ENCODE measurements around the gene GIMD1.
"Not testable (repeated sequence)": the region's sequence is repeated elsewhere in the genome, so short reads cannot be mapped to it uniquely, and the experiment has no call there.

Gene GIMD1

DNA sequence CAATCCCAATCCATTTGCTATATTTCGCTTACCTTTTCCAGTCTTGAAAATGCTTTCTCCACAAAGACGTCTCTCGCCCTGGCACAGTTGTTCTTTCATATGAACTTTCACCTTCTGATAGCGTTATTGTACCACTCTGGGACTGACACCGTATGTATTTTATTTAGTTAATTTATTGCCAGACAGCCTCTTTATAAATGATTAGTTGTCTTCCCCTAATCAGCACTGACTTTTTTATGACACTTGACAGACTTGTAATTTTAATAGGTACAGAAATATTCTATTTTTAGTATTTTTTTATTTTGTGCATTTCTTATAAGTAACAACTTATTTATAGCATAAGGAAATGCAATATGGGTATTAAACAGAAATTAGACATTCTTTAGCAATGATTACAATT is at the start of gene GIMD1:
GIMD1 (minus strand) TSS at position 101 of the 400 bp plus-strand sequence. CDS start 1,343 bp downstream, outside the sequence.
- DNase-seq (ENCODE audit: low read depth): no peak

- DNase-seq (ENCODE audit: low read depth): no peak
These were observed 45.8 kb upstream of the GIMD1 start for GRCh38 chr4:106414366-106414765.

DNA sequence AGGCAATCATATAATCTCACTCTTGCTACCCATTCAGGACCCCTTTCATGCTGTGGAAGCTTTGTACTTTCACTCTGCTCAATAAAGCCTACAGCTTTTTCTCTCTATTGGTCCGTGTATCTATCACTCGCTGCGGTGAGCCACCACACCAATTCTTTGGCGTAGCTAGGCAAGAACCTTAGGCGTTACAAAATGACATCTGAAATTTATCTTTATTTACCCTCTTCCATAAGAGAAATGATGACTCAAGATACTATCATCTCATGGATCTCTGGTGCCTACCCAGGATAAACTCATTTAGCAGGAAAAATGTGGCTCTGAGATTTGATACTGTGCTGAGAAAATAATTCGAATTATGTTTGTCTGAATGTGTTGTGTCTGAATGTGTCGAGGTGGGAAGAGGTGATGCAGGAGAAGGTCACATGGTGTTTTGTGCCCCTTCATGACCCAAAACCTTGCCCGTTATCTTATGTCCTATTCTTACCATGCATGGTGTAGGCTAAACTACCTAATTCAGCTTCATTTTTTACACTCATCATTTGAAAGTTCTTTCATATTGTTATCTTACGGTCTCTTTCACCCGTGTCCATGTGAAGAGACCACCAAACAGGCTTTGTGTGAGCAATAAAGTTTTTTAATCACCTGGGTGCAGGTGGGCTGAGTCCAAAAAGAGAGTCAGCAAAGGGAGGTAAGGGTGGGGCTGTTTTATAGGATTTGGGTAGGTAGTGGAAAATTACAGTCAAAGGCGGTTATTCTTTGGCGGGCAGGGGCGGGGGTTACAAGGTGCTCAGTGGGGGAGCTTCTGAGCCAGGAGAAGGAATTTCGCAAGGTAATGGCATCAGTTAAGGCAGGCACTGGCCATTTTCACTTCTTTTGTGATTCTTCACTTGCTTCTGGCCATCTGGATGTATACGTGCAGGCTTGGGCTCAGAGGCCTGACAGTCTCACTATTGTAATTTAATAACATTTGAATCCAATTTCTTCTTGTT is 41.6 kb upstream of the GIMD1 start:
- no peak for DNase-seq (ENCODE audit: low read depth)

- not testable (repeated sequence) for DNase-seq (ENCODE audit: low read depth)
These were observed 39.4 kb upstream of the GIMD1 start for GRCh38 chr4:106408004-106408403.

- DNase-seq (ENCODE audit: low read depth): no peak
These were observed 32.6 kb upstream of the GIMD1 start for GRCh38 chr4:106401157-106401556.

DNA sequence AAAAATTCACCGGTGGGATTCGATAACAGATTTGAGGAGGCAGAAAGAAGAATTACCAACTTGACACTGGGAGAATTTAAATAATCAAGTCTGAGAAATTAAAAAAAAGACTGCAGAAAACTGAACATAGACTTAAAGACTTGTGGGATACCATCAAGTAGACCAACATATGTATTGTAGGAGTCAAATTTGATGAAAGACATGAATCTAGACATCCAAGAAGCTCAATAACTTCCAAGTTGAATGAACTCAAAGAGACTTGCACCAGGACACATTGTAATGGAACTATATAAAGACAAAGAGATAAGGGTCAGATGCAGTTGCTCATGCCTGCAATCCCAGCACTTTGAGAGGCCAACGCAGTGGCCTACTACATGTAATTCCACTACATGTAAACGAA is 30.3 kb upstream of the GIMD1 start:
- DNase-seq (ENCODE audit: low read depth): not testable (repeated sequence)

DNA sequence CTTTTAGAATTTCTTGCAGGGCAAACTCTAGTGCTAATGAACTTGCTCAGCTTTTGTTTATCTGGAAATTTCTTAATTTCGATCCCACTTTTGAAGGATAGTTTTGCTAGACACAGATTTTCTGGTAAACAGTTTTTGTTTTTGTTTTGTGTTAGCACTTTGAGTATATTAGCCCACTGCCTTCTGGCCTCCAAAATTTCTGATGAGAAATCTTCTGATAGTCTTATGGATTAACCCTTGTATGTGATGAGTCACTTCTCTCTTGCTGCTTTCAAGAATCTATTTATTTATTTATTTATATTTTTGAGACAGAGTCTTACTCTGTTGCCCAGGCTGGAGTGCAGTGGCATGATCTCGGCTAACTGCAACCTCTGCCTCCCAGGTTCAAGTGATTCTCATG is 27.0 kb upstream of the GIMD1 start:
- DNase-seq (ENCODE audit: low read depth): no peak

DNA sequence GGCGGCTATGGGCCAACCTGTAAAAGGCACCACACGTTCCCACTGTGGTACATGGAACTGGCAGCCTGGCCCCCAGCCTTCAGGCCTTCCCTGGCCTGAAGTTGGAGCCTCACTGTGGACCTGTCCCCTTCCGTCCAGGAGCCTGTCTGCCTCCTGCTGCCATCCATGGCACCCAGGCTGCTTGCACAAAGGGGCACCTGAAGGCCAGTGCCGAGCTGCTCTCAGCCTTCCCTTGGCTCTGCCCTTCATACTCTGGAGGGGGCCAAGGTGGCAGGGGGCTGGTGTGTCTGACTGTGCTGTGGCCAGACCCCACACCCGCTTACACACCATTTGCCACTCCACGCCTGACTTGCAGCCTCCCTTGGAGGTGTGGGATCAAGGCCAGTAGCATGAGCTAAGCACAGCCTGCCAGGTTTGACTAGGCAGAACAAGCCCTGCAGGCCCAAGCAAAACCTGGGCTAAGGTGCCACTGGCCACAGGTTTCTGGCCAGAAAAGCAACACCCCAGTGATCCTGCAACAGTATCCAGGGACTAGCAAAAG is 17.3 kb upstream of the GIMD1 start:
- no peak for DNase-seq (ENCODE audit: low read depth)

GRCh38 chr4:106384878-106385277 is 16.3 kb upstream of the GIMD1 start:
- no peak for DNase-seq (ENCODE audit: low read depth)

DNA sequence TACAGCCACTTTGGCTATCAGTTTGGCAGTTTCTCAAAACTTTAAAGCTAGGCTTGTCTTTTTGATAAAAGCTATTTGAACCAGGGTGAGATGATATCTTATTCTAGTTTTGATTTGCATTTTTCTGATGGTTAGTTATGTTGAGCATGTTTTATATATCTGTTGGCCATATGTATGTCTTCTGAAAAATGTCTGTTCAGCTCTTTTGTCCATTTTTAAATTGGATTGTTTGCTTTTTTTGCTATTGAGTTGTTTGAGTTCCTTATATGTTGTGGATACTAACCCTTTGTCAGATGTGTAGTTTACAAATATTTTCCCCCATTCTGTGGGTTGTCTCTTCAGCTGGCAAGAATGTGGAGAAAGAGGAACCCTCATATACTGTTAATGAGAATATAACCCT is 11.6 kb upstream of the GIMD1 start:
- DNase-seq (ENCODE audit: low read depth): no peak

GRCh38 chr4:106373026-106373425 is 4.4 kb upstream of the GIMD1 start:
- DNase-seq (ENCODE audit: low read depth): no peak

DNA sequence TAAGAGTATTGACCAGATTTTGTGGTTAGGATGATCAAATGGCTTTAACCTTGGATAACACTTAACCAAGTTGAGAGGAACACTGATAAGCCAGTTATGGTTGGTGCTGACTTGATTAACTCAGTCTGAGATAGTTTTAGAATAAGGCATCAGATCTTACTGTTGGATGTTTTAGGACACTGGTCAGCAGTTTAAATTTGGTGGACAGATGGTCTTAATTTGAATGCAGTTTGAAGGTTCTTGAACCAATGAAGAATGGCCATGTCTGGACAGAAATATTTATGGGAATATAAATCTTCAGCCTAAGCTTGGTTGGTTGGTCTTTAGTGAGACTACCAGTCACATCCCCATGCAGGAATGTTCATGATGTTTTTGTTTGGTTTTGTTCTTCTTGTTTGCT is 2.6 kb upstream of the GIMD1 start:
- DNase-seq (ENCODE audit: low read depth): no peak

DNA sequence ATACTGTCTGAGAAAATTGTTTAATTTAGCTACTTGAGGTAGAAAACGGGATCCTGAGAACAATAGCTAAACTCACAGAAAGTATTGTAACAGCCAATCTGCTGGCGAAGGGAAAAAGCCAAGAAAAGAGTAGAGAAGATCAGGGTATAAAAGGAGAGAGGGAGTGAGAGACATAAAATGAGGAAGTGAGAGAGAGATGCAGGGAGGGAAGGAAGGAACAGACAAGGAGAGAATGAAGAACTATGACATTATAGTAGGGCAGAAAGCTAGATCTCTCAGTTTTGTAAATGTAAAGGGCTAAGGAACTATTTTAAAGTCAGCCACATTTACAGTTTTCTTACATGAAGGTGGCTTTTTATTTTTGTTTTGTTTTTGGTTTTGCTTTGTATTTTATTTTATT is 1.6 kb upstream of the GIMD1 start:
- no peak for DNase-seq (ENCODE audit: low read depth)

DNA sequence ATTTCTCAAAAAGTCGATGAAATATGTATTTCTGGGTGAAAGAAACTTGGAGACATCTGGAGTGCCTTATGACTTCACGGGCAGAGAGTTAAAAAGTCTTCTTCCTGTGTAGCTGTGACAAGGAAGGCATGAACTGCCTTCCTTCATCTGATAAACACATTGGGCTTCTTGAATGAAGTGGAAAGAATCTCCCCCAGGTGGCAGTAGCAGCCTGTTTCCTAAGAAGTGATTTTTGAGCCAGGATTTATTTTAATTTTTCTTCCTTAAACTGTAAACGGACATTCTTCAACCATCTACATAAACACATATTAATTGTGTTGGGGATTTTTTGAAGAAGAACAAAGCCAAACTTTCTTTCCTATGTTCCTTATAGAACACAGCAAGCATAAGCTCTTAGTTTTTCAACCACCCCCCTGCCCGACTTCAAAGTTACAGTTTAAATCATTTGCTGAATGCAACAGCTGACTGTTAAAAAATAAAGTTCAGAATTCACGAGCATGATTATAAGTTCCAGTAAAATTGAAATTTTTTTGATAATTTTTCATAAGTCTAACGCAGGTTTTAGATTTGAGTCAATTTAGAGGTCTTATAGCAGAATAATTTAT is 980 bp upstream of the GIMD1 start:
- no peak for DNase-seq (ENCODE audit: low read depth)

DNA sequence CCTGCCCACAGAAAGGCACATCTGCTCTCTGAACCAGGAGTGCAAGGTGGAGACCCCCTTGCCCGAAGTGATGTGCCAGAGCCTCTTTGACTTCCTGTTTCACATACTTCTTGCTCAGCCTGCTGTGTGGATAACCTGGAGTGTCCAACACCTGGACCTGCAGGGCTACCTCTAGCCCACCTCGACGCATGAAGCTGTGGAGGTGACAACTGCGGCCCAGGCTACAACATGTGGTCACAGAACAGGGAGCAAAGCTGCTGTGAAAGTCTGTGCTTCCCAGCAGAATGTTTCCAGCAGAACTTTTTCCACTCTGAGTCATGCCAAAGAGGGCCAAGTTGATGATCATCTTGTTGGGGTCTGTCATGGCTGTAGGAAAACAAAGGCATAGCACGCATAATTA is 1.5 kb downstream of the GIMD1 start:
- no peak for DNase-seq (ENCODE audit: low read depth)

DNA sequence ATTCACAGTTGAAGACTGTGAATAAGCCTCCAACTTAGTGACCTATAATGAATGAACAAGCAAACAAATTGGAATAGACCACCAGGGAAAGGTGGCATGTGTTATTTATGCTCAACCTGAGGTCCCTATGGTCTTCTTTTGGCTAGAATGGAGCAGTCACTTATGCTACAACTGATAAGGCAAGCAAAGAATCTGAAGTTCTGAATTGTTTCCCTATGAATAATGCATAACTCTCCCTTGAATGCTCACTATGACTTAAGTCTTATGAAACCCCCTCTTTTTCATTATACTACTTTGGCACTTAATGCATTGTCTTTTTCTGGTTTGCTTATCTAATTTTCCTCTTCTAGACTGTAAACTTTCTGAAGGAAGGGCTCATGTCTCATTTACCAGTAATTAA is 2.6 kb downstream of the GIMD1 start:
- DNase-seq (ENCODE audit: low read depth): no peak

GRCh38 chr4:106365613-106366012 is 3.0 kb downstream of the GIMD1 start:
- DNase-seq (ENCODE audit: low read depth): no peak

GRCh38 chr4:106364282-106364681 is 4.3 kb downstream of the GIMD1 start:
- no peak for DNase-seq (ENCODE audit: low read depth)

GRCh38 chr4:106362086-106362825 is 6.3 kb downstream of the GIMD1 start:
- DNase-seq (ENCODE audit: low read depth): no peak

GRCh38 chr4:106358899-106359298 is 9.7 kb downstream of the GIMD1 start:
- DNase-seq (ENCODE audit: low read depth): no peak

DNA sequence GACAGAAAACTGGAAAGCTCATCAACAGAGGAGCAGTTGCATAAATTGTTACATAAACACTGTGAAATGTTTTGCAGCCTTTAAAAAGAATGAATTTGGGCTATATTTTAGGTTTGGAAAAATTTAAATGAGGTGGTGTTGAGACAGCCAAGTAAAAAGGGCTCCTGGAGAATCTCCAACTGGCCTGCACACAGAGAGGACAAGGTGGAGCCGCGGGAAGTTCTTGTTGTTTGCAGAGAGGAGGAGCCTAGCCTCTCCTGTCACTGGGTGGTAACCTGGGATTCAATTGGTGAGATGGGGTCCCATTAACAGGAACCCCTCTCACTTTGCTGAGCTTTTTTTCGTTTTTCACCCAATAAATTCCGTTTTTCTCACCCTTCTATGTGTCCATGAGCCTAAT is 13.4 kb downstream of the GIMD1 start:
- no peak for DNase-seq (ENCODE audit: low read depth)

DNA sequence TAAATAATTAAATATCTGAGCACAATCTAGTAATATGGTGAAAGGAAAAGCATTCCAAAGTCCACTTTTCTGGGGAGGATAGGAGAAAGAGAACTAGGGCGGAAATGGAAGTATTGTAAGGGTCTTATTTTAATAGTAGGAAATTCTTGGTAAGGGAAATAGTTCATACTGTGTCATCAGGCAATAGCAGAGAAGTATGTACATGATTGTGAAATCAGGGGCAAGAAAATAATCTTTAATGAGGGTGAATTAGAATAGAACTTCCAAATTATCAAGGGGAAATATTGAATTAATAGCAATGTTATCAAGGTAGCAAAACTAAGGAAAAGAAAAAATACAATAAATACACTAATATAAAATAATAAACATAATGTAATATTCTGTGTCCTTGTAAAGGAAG is 14.8 kb downstream of the GIMD1 start:
- DNase-seq (ENCODE audit: low read depth): no peak

Data from stimulated activated CD8-positive, alpha-beta memory T cell treated with anti-CD3 and anti-CD28 coated beads, Interleukin-15, amount 100 ng/mL, for 1 hour (primary cell).